Measurements from ENCODE around the gene SUPT4H1.

The SUPT4H1 gene

GRCh38 chr17:58316260-58316960 is 35.6 kb downstream of the SUPT4H1 start:
- DNase-seq: no peak

- DNase-seq: no peak
Observed at GRCh38 chr17:58315750-58316149, 36.3 kb downstream of the SUPT4H1 start.

- DNase-seq: no peak
Observed at GRCh38 chr17:58315281-58315711, 36.7 kb downstream of the SUPT4H1 start.

- DNase-seq: no peak
Observed at GRCh38 chr17:58314706-58315015, 37.3 kb downstream of the SUPT4H1 start.

- DNase-seq: no peak
Observed at GRCh38 chr17:58313815-58314705, 37.9 kb downstream of the SUPT4H1 start.

GRCh38 chr17:58312829-58313228 is 39.2 kb downstream of the SUPT4H1 start:
- DNase-seq: no peak

- no peak for DNase-seq
Observed at GRCh38 chr17:58312021-58312630, 39.9 kb downstream of the SUPT4H1 start.

GRCh38 chr17:58311429-58311894 is 40.5 kb downstream of the SUPT4H1 start:
- DNase-seq: no peak

GRCh38 chr17:58310511-58311428 is 41.2 kb downstream of the SUPT4H1 start:
- DNase-seq: no peak

- no peak for DNase-seq
Observed at GRCh38 chr17:58309918-58310259, 42.1 kb downstream of the SUPT4H1 start.

- DNase-seq: no peak
Observed at GRCh38 chr17:58308985-58309917, 42.8 kb downstream of the SUPT4H1 start.

GRCh38 chr17:58308173-58308984 is 43.6 kb downstream of the SUPT4H1 start:
- DNase-seq: peak; percentile 33

- DNase-seq: no peak
Observed at GRCh38 chr17:58307468-58308172, 44.4 kb downstream of the SUPT4H1 start.

- DNase-seq: no peak
Observed at GRCh38 chr17:58306131-58306951, 45.7 kb downstream of the SUPT4H1 start.

GRCh38 chr17:58305626-58306025 is 46.4 kb downstream of the SUPT4H1 start:
- DNase-seq: no peak

GRCh38 chr17:58304750-58305486 is 47.1 kb downstream of the SUPT4H1 start:
- DNase-seq: no peak

GRCh38 chr17:58303971-58304749 is 47.8 kb downstream of the SUPT4H1 start:
- DNase-seq: peak; percentile 27

All from COR-L47 (cell line).